GM19395 (cell line): ENCODE measurements around the gene PCDH12.

Source experiments
- ATAC-seq: cut with Tn5 transposase; IDR thresholded peaks from one replicate; pipeline ENCODE4 v1.9.1; 2021; ENCODE audit warnings: mild to moderate bottlenecking, moderate library complexity; ENCODE audit not compliant: unreplicated experiment

Gene PCDH12

DNA sequence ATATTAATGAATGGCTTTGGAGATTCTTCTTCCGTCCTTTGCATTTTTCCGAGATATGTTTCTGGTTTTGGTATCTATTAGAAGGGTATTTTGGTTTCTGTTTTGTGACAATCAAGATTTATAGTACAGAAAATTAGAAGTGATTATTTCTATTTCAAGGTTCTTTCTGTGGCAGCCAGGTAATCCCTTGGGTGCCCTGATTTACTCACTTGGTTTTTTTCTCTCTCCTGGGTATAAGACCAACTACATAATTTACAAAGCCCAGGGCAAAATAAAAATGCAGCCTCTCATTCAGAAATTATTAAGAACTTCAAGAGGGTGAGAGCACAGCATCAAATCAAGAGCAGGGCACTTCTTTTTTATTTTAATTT is 8.9 kb upstream of the PCDH12 start:
- ATAC-seq = no peak

DNA sequence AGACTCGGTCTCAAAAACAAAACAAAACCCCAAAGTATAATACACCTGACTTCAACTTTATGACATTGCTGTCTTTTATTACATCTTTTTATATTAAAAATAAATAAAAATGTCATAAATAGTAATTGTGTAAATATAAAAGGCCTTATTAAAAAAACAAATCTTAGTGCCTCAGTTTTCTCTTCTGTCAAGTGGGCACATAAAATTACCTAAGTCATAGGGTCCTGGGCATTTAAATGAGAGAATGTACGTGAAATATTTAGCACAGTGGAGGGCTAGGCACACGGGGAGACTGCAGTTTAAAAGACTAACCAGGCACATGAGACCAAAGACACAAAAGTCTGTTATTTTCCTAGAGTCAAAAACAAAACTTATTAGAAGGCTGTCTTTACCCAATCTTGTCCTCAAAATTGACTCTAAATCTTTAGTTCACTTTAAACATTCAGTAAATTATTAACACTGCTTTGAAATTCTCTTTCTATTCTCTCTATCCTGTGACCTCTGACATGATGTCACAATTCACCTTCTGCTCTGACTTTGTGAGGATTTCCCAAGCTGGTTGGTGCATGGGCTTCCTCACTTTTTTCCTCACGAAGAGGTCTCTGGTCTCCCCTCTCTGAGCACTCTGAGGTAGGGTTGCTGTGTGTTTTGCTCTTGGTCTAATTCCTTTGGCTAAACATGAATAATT is 8.4 kb upstream of the PCDH12 start:
- no peak for ATAC-seq

DNA sequence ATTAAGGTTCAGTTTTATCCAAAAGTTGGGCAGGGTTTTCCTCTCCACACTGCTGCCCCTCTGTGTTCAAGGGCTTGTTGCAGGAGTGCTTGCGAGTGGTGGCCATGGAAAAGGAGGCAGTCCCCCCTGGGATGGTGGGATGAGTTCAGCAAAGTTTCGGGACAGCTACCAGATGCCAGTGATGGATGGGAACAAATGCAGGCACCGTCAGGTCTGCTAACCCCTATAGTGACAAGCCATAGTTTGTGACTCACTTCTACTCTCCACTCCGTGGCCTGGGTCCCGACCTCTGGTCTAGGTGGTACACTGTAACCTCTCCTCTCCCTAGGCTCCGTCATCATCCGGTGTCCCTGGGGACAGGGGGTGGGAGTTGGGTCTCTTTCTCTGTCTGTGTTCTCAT is 7.1 kb upstream of the PCDH12 start:
- ATAC-seq = no peak

DNA sequence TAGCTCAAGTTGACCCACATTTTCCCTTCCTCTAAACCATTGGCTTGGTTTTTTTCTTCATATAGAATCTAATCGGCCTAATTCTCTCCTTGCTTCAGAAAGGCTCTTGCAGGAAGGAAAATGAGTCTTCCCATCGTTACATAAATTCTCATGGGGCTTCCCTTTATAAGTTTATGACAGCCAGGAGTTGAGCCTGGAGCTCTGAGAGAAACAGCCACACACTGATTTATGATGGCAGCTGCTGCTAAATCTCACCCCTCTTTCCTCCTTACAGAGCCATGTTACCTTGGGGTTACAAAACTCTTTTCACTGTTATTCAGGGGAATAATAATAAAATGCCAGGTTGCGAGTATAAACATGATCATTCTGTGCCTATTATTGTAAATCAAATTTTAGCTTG is 5.7 kb upstream of the PCDH12 start:
- no peak for ATAC-seq

DNA sequence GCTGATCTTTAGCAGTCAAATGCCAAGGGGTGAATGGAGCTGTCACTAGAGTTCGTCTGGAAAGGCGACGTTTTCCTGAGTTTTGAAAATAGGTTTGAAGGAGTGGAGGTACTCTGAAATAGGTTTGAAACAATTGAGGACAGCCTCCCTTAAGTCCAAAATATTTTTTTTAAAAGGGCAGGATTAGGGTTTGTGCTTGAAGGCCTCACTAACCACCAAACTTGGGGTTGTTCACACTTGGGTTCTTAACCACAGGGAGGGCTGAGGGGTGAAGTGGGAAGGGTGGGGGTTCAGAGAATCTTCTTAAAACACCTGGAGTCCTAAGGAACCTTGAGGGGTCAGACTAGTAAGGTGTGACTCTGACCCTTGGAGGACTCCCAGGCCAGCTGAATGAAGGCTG is 3.5 kb upstream of the PCDH12 start:
- no peak for ATAC-seq

DNA sequence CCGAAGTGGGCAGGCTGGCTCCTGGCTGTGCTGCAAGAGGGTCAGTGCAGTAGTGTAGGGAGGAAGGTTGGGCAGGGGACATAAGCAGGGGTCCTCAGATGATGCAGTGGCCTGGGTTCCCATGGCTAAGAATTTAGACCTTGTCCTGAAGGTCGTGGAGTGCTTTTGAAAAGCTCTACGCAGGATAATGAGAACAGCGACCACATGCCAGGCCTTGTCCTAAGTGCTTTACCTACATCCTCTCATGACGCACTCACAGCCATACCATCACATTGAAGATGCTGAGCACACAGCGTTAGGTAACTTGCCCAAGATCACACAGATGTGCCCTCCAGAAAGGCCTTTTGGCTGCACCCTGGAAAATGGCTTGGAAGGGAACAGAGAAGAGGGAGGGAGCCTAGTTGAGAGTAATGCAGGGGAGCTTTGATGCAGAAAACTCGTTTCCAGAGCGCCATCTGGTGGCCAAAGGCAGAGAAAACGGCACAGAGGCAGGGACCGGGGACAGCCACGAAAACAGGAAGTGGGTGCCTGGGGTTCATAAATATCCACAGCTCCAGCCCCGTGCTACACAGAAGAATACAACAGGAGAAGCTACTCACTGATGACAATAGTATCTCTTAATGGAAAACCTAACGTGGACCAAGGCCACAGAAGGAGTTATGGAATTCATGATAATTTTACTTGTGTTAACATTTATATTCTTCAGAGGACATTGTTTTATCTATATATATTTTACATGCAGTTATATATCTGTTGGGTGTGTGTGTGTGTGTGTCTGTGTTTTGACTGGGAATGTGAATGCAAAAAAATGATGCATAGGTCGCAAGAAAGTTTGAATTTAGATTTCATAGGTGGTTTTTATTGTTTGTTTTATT is 2.7 kb upstream of the PCDH12 start:
- peak; percentile 97 for ATAC-seq

DNA sequence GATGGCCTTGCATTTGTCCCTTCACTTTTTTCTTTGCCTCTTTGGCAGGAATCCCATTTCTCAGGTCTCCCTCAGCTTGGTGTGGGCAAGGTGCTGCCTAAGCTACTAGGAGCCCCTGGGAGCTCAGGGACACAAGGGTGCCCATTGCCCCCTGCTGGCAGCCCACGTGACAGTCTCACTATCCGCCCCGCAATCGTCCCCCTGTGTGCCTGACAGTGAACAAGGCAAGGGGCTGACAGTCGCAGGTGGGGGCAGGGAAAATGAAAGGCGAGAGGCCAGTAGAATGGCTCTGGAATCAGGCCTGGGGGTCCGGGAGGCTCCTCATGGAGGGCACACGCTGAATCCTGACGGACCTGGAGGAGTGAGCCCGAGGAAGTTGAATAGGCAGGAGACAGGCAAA is 2.0 kb upstream of the PCDH12 start:
- ATAC-seq = no peak

DNA sequence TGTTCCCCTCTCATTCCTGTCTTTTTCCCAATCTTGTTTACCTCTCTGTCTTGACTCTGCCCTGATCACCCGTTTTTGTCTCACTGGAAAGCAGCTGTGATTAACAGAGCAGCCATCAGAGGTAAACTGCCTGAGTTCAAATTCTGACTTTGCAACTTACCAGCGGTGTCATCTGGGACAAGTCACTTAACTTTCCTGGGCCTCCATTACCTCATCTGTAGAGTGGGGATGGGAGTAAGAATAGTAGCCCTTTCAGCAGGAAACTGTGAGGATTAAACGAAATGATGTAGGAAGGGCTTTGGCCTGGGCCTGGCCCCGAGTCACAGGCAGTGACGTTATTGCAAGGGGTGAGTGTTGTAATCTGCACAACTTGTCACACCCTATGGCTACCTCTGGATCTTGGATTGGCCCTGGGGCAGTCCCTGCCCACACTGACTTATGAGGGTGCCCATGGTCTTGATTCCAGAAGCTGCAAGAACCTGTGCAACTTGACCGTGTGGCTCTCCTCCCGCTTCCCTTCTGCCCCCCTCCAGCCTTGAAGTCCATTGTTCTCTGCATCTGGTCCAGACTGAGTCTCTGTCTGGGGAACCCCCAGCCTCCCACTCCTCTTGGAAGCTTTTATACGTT is 657 bp upstream of the PCDH12 start:
- no peak for ATAC-seq

DNA sequence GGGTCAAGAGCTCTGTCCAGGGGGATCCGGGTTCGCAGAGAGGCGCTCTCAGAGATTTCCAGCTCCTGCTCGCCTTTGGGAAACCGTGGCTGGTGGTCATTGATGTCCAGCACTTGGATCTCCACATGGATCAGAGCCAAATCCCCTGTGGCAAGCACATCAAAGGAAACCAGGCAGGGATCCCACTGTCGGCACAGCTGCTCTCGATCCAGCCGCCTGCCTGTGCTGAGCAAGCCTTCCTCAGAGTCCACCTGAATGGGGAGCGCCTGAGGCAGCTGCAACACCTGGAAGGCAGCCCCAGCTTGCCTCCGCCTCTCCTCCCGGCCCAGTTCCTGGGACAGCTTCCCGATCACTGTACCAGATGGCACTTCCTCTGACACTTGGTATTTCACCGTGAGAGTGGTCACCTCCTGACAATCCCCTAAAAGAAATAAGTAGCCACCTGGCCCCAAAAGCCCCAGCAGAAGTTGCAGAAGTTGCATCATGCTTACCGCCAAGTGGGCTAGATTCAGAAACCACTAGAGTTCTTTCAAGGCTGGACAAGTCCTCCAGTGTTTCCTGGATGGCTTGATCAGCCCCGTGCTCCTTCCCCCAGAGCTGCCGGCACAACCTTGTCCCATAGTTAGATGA is 520 bp downstream of the PCDH12 start:
- no peak for ATAC-seq

DNA sequence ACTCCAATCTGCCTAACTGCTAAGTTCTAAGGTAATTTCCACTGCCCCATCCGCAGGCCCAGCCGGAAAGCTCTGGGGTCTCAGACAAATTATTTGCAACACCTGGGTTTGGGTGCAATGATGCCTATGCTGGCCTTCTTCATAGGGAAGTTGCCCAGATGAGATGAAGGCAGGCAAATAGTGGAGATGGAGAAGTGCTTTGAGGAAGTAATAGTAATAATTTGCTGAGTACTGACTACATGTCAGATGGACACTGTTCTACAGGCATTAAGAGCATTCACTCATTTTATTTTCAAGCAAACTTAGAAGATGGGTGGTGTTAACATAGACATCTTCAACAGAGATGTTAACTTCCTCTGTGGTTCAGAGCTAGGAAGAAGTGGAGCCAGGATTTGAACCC is 3.8 kb downstream of the PCDH12 start:
- no peak for ATAC-seq

DNA sequence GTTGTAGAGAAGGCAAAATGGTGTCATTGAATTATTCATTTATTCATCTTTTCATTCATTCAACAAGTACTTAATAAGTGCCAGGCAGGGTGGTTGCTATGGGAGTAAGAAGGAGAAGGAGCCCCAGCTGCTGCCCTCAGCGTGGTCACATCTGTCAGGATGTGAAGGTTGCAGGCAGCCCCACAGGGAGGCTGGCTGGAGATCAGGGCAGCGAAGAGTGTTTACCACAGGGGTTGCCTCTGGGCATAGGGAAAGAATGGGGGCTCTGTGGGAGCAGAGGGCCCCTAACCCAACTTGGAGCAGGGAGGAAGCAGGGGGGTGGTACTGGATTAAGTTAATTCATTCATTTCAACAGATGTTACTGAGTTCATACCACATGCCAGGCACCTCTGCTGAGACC is 6.0 kb downstream of the PCDH12 start:
- ATAC-seq = no peak

DNA sequence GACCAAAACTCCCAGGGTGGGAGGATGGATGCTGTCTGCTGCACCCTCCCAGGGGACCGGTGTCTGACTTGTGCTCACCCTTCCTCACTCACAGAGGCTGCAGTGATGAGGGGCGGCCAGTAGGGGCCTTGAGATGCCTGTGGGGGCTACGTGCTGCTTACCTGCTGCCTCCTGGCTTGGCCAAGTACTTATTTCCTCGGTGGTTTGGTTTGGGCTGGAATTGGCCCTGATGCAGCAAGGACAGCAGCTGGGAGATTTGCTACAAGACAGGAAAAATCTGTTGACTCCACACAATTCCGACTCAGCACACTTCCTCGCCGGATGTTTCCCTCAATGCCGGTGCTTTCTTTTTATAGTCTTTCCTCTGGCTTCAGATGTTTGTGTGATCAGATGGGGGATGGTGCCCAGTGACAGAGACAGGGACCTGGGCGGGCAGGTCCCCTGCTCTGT is 6.6 kb downstream of the PCDH12 start:
- peak; percentile 73 for ATAC-seq

DNA sequence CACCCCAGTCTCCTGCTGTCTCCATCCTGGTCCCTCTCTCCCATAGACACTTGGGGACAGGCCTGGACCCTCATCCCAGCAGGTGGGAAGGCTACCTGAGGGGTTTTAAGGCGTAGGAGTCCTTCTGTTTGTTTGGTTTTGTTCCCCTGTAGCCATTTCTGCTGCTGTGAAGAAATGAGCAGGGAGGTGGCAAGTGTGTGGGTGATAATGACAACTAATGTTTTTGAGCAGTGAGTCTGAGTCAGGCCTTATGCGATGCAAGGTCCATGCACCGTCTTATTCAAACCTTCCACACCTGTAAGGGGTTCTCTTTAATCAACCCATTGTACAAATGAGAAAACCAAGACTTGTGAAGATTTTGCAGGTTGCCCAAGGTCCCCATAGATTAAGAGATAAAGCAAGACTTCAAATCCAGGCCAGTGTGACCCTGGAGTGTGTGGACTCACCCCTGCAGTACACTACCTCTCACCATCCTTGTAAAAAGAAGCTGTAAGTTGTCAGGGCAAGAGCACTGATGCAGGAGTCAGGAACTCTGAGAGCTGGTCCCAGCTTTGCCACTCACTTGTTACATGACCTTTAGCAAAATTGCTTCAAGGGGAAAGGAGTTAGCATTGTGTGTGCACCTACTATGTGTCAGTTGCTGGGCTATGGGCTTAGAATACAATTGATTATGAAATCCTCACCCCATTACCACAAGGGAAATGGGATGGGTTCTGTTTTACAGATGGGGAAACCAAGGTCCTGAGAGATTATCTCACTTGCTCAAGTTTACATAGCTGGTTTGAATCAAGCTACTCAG is 7.6 kb downstream of the PCDH12 start:
- no peak for ATAC-seq

DNA sequence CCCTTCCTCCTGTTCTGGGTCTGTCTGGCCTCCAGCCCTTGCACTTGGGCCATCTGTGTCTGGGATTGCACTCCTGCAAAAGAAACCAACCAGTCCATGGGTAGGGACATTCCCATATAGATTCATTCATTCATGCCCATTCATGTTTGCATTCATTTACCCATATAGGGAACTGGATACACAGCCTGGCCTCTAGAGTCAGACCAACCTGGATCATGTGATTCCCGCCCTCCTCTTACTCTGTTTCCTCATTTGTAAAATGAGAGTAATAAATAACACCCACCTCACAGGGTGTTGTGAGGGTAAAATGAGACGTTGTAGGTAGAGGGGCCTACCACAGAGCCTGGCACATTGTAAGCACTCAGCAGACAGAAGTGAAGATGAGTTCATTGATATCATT is 8.5 kb downstream of the PCDH12 start:
- ATAC-seq = no peak

DNA sequence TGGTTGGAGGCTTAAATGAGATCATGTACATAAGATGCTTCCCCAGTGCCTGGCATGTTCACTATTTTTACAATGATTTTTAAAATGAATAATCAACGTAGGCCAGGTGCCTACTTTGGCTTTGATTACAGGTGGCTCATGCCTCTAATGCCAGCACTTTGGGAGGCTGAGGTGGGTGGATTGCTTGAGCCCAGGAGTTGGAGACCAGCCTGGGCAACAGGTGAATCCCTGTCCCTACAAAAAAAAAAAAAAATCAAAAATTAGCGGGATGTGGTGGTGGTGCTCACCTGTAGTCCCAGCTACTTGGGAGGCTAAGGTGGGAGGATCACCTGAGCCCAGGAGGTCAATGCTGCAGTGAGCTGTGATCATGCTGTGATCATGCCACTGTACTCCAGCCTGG is 9.2 kb downstream of the PCDH12 start:
- ATAC-seq = no peak

DNA sequence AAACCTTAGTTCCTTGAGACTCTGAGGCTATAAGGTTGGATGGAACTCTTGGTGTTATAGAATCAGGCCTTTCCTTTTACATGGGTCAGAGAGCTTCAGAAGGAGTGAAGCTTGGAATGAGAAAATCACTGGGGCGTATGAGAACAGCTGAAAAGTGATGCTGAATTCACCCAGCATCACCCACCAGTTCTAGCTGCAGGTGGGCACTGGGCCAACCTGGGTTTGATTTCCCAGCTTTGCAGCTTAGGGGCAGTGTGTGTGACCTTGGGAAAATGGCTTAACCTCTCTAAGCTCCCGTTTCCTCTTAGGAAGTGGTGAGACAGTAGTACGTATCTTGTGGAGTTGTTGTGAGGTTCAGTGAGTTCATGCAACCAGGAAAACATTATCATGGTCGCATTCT is 10.7 kb downstream of the PCDH12 start:
- ATAC-seq = no peak

DNA sequence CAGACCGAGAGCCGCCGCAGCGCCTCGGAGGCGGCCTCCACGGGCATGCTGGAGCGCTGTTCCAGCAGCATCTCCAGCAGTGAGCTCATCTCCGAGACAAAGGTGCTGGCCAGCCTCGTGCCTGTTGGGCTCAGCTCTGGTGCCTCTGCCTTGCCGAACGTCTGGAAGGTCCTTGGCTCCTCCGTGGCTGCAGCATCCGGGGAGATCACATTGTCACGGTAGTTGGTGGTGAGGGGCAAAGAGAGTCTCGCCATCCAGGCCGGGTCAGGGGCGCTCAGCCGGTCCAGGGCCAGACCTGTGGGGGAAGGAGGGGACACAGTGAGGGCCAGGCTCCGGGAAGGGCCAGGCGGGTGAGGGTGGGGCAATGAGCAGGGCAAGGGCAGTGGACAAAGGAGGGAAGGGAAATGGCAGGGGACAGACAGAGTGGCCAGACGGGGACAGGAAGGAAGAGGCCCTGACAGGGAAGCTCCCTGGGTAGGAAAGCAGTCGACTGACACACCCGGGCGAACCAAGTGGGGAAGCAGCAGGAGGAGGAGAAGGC is 12.4 kb downstream of the PCDH12 start:
- no peak for ATAC-seq

DNA sequence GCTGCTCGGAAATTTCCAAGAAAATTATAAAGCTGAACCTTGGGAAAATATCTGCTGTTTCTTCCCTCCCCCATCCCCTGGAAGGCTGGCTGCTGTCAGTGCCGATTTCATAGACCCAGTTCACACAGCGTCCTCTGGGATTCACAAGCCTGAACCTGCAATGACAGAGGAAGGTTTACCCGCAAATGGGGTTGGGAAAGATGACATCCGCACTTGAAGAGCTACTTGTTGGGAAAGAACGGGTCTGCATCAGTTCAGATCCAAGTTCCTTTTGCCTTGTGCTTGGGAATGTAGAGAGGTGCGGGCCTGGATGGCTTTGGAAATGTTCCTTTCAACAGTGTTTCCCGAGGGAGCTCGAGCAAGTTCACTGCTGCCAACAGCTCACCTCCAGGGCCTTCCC is 13.9 kb downstream of the PCDH12 start:
- ATAC-seq = no peak

DNA sequence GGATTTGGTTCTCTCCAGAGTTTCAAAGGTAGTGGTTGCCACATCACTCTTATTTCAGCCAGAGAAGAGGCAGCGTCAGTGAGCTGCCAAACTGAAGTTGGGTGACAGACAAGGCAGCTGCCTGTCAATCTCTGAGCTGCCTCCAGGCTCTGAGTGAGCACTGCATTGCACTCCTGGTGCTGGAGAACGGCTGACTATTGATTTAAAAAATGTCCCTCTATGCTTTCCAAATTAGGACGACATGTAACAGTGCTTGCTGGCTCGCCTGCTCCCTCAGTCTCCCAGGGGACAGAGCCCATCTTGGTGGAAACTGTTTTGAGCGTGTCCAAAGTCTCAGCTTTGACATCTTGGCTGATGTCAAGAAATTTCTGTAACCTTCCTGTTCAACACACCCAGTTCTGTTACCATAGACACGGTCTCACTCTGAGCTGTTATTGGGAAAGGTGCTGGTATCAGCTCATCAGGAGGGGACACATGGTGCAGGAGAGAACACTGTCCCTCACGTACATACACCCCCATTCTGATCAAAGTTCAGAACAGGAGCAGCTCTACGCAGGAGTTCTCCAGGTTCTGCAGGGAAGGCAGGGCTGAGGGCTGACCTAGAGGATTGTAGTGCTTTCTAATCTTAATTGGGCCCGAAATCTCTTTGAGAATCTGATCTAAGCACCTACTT is 15.7 kb downstream of the PCDH12 start:
- no peak for ATAC-seq

DNA sequence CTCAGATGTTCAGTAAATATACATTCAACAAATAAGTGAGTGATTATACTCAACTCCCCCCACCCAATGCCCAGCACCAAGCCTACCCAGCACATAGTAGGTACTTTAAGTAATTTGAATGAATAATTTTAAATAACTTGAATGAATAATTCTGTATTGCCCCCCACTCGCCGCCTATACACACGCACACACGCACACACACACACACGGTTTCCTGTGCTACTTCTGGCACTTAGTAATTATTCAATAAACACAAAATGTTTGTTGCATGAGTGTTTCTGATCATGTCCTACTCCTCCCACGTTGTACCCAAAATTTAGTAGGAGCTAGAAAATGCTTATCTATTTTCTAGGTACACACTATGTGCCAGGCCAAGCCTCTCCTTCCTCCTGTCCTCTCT is 16.2 kb downstream of the PCDH12 start:
- no peak for ATAC-seq
